Nephron progenitor cell (in vitro differentiated cells): ENCODE data around the gene TC2N.

Experiments used
- DNase-seq: peaks from one replicate; pipeline ENCODE4 v3.0.0; 2021
- H3K27ac Mint-ChIP-seq: 2 replicates; pipeline ENCODE4 v1.8.0; 2021; ENCODE audit warnings: mild to moderate bottlenecking, moderate library complexity, mixed read lengths
- H3K27me3 Mint-ChIP-seq: 2 replicates; pipeline ENCODE4 v1.8.0; 2021; ENCODE audit warnings: mild to moderate bottlenecking, low read depth, mixed read lengths; ENCODE audit not compliant: poor library complexity
- H3K36me3 Mint-ChIP-seq: 2 replicates; pipeline ENCODE4 v1.8.0; 2021; ENCODE audit warnings: low read depth, mixed read lengths
- H3K4me1 Mint-ChIP-seq: 2 replicates; pipeline ENCODE4 v1.8.0; 2021; ENCODE audit warnings: mixed read lengths
- H3K4me3 Mint-ChIP-seq: 2 replicates; pipeline ENCODE4 v1.8.0; 2021; ENCODE audit warnings: mild to moderate bottlenecking, moderate library complexity, mixed read lengths
- H3K9me3 Mint-ChIP-seq: 2 replicates; pipeline ENCODE4 v1.8.0; 2021; ENCODE audit warnings: mild to moderate bottlenecking, moderate library complexity, mixed read lengths
- CTCF ChIP-seq: fragments of 200-600 bp; sonication (generic); IDR thresholded peaks from 2 replicates; pipeline ENCODE4 v1.5.0; 2021; ENCODE audit warnings: antibody characterized with exemption

The TC2N gene

GRCh38 chr14:91805659-91806058, 61.7 kb downstream of the TC2N start:
- Mint-ChIP-seq H3K36me3 (peaks cover 30% of the 10 kb centered on the region), H3K4me3 (no peak overlapping the region), H3K9me3 (peaks cover 46% of the 10 kb centered on the region), H3K27ac (no peak overlapping the region), H3K4me1 (no peaks in the 10 kb centered on the region), H3K27me3 (no peaks in the 10 kb centered on the region)
- no peak for TF ChIP-seq CTCF
- no peak for DNase-seq

DNA sequence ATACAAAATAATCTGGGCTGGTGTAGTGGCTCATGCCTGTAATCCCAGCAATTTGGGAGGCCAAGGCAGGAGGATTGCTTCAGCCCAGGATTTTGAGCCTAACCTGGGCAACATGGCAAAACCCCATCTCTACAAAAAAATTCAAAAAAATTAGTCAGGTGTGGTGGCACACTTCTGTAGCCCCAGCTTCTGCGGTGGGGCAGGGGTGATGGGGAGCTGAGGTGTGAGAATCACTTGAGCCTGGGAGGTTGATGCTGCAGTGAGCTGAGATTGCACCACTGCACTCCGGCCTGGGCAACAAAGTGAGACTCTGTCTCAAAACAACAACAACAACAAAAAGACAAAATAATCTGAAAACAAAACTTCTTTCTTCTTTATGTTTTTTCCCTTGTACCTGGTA, 66.0 kb downstream of the TC2N start:
- no peak for TF ChIP-seq CTCF
- Mint-ChIP-seq H3K4me3 (no peak overlapping the region), H3K27ac (no peak overlapping the region), H3K36me3 (peaks cover 7% of the 10 kb centered on the region), H3K4me1 (no peaks in the 10 kb centered on the region), H3K9me3 (peaks cover 11% of the 10 kb centered on the region), H3K27me3 (no peaks in the 10 kb centered on the region)
- DNase-seq = no peak

- Mint-ChIP-seq H3K9me3 (peaks cover 15% of the 10 kb centered on the region), H3K4me1 (no peaks in the 10 kb centered on the region), H3K4me3 (no peak overlapping the region), H3K27ac (no peak overlapping the region), H3K36me3 (peaks cover 6% of the 10 kb centered on the region), H3K27me3 (no peaks in the 10 kb centered on the region)
- TF ChIP-seq CTCF = no peak
- DNase-seq = no peak
These were observed 70.6 kb downstream of the TC2N start for GRCh38 chr14:91796617-91797347.

DNA sequence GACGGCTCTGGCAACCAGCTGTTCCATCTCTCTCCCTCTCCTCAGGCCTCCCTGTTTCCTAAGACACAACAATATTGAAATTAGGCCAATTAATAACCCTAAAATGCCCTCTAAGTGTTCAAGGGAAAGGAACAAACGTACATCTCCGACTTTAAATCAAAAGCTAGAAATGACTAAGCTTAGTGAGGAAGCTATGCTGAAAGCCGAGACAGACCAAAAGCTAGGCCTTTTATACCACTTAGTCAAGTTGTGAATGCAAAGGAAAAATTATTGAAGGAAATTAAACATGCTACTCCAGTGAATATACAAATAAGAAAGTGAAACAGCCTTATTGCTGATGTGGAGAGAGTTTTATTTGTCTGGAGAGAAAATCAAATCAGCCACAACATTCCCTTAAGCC, 73.6 kb downstream of the TC2N start:
- no peak overlapping the region for H3K27ac Mint-ChIP-seq
- TF ChIP-seq CTCF = no peak
- no peaks in the 10 kb centered on the region for H3K4me1 Mint-ChIP-seq
- H3K9me3 Mint-ChIP-seq = peaks cover 15% of the 10 kb centered on the region
- H3K4me3 Mint-ChIP-seq = no peak overlapping the region
- H3K27me3 Mint-ChIP-seq = peaks cover 4% of the 10 kb centered on the region
- no peak for DNase-seq
- peaks cover 6% of the 10 kb centered on the region for H3K36me3 Mint-ChIP-seq

- peaks cover 4% of the 10 kb centered on the region for H3K27me3 Mint-ChIP-seq
- H3K9me3 Mint-ChIP-seq = no peaks in the 10 kb centered on the region
- H3K4me1 Mint-ChIP-seq = no peaks in the 10 kb centered on the region
- H3K36me3 Mint-ChIP-seq = no peaks in the 10 kb centered on the region
- no peak overlapping the region for H3K4me3 Mint-ChIP-seq
- no peak for DNase-seq
- no peak overlapping the region for H3K27ac Mint-ChIP-seq
- TF ChIP-seq CTCF = no peak
These were observed 81.1 kb downstream of the TC2N start for GRCh38 chr14:91786188-91786587.

DNA sequence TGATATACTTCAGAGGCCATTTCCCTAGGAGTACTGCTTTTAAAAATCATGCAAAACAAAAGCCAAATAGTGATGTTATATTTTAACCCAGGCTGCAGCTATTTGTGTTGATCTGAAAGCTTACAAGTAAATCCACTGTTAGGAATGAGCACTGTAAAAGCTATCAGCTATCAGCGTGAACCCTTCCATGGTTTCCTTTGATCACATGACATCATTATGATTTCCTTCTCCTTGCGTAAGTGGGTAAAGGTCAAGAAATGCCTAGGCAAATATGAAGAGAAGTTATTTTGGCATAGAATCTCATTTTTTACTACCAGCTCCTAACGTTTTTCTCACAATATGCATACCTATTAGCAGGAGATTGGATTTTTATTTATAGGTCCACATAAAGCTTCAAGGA, 86.9 kb downstream of the TC2N start:
- TF ChIP-seq CTCF = no peak
- no peaks in the 10 kb centered on the region for H3K4me1 Mint-ChIP-seq
- H3K36me3 Mint-ChIP-seq = no peaks in the 10 kb centered on the region
- no peaks in the 10 kb centered on the region for H3K27me3 Mint-ChIP-seq
- DNase-seq = no peak
- no peak overlapping the region for H3K27ac Mint-ChIP-seq
- no peaks in the 10 kb centered on the region for H3K9me3 Mint-ChIP-seq
- H3K4me3 Mint-ChIP-seq = no peak overlapping the region
